Upper lobe of left lung (tissue), 6 donors: ENCODE data around the gene AQP3. TPM values are rescaled to one million over a fixed set of nuclear protein-coding genes. Genes with fewer than 3 reads are reported as not detected.

Experiments used
- ATAC-seq, 2 donors: fragments of 200-7000 bp; cut with Tn5 transposase; one replicate each; pipeline ENCODE4 v1.9.1; 2022; ENCODE audit warnings: mild to moderate bottlenecking in 2 of 2, moderate library complexity in 2 of 2; ENCODE audit not compliant: low FRiP score in 2 of 2
- DNase-seq, 2 donors: peaks; one replicate each; pipeline ENCODE4 v3.0.0-alpha.2; 2019 to 2020
- H3K27ac ChIP-seq, 4 donors: fragments of 200-600 bp; sonication (generic); one replicate each; pipeline ENCODE4 v1.5.1; 2016 to 2019
- H3K27me3 ChIP-seq, 4 donors: fragments of 200-600 bp; sonication (generic); one replicate each; pipeline ENCODE4 v1.5.1; 2017 to 2019
- H3K36me3 ChIP-seq, 4 donors: fragments of 200-600 bp; sonication (generic); one replicate each; pipeline ENCODE4 v1.5.1; 2016 to 2019
- H3K4me1 ChIP-seq, 4 donors: fragments of 200-600 bp; sonication (generic); one replicate each; pipeline ENCODE4 v1.5.1; 2018 to 2019
- H3K4me3 ChIP-seq, 4 donors: fragments of 200-600 bp; sonication (generic); one replicate each; pipeline ENCODE4 v1.5.1; 2017 to 2019; ENCODE audit warnings: mild to moderate bottlenecking in 2 of 4, moderate library complexity in 1 of 4
- H3K9me3 ChIP-seq, 4 donors: fragments of 200-600 bp; sonication (generic); one replicate each; pipeline ENCODE4 v1.5.1; 2018 to 2019
- EP300 ChIP-seq, 4 donors: sonication (generic); formaldehyde crosslinking; IDR thresholded peaks; one replicate each; pipeline ENCODE4 v1.5.1; 2017; ENCODE audit warnings: antibody characterized with exemption in 4 of 4, control low read depth in 2 of 4
- POLR2A ChIP-seq, 4 donors: fragments of 450-650 bp; IDR thresholded peaks; one replicate each; pipeline ENCODE4 v1.5.1; 2016 to 2017; ENCODE audit warnings: antibody characterized with exemption in 4 of 4, mild to moderate bottlenecking in 2 of 4
- POLR2AphosphoS5 ChIP-seq, 2 donors: sonication (generic); formaldehyde crosslinking; IDR thresholded peaks; one replicate each; pipeline ENCODE4 v1.5.1; 2017; ENCODE audit warnings: antibody characterized with exemption in 2 of 2
- WGBS, 2 donors: methylation state at CpG; one replicate each; pipeline ENCODE4 v1.1.5; 2017 to 2018; 5-methylcytosine and 5-hydroxymethylcytosine counted together
- total RNA-seq, 6 donors: library from RNA; depleted of rRNA in 4 of 6; stranded (reverse); fragments of >200 nt in 4 of 6; gene quantifications; one replicate each; pipeline versions ENCODE4 v1.1.0 to v1.2.1, GENCODE V29; 2016 to 2021
- TF ChIP-seq, protein P1 (sequence below), 6 experiments: fragments of 450-650 bp in 4 of 6; fragments of 200-600 bp in 2 of 6; sonication (generic) in 2 of 6; IDR thresholded peaks; one replicate each; pipeline ENCODE4 v1.5.1; 2016 to 2019; ENCODE audit warnings: antibody characterized with exemption in 6 of 6
- donor health status: DM: no; HTN: no; CAD: no; lungs with moderate emphysema.
- donor health status: DM: no; HTN: yes; CAD: no; lungs with severe emphysema.

Gene AQP3
- total RNA-seq, 6 donors from 2014 or later = 62.5 to 468 (median 201) TPM

DNA sequence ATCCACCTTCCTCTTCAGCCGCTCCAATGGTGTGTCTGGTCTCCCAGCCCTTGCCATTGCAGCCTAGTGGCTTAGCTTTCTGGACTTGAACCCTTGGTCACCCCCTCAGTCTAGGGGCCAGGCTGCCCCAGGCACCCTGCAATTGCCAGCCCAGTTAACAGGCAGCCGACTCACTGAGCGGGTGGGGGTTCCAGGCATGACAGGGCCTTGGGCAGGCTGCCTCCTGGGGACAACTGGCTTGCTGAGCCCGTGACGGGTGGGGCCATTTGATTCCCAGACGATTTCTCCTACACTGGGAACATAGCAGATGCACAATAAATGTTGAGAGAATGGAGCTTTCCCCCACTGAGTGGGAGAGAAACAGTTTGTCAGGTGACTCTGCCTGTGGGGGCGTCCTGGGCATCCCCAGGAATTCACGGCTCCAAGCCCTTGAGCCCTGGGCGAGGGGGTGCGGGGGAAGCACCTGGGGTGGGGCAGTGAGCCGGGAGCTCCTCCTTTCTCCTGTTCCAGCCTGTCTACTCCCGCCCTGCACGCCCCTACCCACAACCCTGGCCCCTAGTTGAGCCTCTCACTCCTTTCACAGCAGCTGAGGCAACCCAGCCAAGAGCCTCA is 32.4 kb downstream of the AQP3 start:
- Histone ChIP-seq H3K4me1 (peaks cover 18 to 31% (median 27%) of the 10 kb centered on the region in 4 donors), H3K36me3 (no peaks in the 10 kb centered on the region), H3K9me3 (no peaks in the 10 kb centered on the region), H3K4me3 (no peak overlapping the region), H3K27me3 (no peaks in the 10 kb centered on the region), H3K27ac (peak overlapping the region; percentile 27 to 83 (median 70))
- WGBS, 2 donors = 56 to 77% methylated on average over 8 to 13 of the region's 13 CpGs
- TF ChIP-seq EP300 (IDR thresholded peaks at IDR 0.05) (no peak), POLR2AphosphoS5 (IDR thresholded peaks at IDR 0.05) (no peak), POLR2A (IDR thresholded peaks at IDR 0.05) (no peak)
- TF ChIP-seq, protein P1, sequence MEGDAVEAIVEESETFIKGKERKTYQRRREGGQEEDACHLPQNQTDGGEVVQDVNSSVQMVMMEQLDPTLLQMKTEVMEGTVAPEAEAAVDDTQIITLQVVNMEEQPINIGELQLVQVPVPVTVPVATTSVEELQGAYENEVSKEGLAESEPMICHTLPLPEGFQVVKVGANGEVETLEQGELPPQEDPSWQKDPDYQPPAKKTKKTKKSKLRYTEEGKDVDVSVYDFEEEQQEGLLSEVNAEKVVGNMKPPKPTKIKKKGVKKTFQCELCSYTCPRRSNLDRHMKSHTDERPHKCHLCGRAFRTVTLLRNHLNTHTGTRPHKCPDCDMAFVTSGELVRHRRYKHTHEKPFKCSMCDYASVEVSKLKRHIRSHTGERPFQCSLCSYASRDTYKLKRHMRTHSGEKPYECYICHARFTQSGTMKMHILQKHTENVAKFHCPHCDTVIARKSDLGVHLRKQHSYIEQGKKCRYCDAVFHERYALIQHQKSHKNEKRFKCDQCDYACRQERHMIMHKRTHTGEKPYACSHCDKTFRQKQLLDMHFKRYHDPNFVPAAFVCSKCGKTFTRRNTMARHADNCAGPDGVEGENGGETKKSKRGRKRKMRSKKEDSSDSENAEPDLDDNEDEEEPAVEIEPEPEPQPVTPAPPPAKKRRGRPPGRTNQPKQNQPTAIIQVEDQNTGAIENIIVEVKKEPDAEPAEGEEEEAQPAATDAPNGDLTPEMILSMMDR (IDR thresholded peaks at IDR 0.05) = no peak
- DNase-seq (no peak), ATAC-seq (peak; percentile 11 to 61)

DNA sequence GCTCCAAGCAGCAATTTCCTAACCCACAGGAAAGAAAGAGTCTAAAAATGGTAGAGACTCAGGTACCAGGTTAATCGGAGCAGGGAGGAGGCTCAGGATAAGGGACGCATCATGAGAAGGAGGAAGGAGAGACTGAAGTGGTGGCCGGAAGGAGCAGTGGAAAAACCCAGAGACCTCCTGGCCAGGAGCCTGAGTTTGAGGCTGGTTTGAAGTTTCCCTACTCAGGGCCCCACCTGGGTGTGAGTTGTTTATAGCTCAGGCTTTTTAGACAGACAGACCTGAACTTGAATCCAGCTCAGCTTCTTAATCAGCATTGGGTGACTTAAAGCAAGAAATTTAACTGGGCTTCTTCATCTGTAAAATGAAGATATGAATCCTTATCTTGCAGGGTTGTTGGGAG is 33.1 kb downstream of the AQP3 start:
- no peak for TF ChIP-seq EP300 (IDR thresholded peaks at IDR 0.05)
- TF ChIP-seq, protein P1 (IDR thresholded peaks at IDR 0.05) = no peak
- TF ChIP-seq POLR2AphosphoS5 (IDR thresholded peaks at IDR 0.05) = no peak
- no peak for TF ChIP-seq POLR2A (IDR thresholded peaks at IDR 0.05)
- 22 to 41% methylated on average over 3 of the region's 3 CpGs for WGBS, 2 donors
- ATAC-seq (peak in 1 of 2 donors; percentile 18), DNase-seq (peak in 1 of 2 donors; percentile 75)
- Histone ChIP-seq H3K27ac (peak overlapping the region in 3 of 4 donors; percentile 63 to 83 (median 77)), H3K4me1 (peaks cover 18 to 31% (median 27%) of the 10 kb centered on the region in 4 donors), H3K4me3 (no peak overlapping the region), H3K9me3 (no peaks in the 10 kb centered on the region), H3K36me3 (no peaks in the 10 kb centered on the region), H3K27me3 (no peaks in the 10 kb centered on the region)

DNA sequence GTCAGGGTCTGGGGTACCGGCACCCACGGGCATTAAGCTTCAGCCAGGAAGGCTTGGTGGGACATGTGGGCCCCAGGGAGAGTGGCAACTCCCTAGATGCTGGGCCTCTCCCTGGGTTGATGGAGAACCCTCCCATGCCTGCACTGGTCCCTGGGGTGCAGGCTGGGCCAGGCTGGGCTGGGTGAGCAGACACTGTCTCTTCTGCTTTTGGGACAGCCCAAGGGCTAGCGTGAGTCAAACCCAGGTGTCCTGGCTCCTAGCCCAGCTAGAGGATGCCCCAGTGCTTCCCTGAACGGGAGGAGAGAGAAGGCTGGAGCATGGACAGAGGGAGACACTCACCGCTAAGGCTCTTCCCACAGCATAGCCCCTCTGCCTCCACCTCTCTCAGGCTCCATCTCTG is 39.3 kb downstream of the AQP3 start:
- H3K4me1 ChIP-seq = peaks cover 13 to 25% (median 16%) of the 10 kb centered on the region in 4 donors
- DNase-seq (no peak), ATAC-seq (peak in 1 of 2 donors; percentile 21)
- WGBS, 2 donors = 88% methylated on average over 5 of the region's 5 CpGs; no CpG with 5 or more reads in 1 of the 2 donors
- H3K36me3 ChIP-seq = no peaks in the 10 kb centered on the region
- H3K4me3 ChIP-seq = no peak overlapping the region
- no peak overlapping the region for H3K27ac ChIP-seq
- no peaks in the 10 kb centered on the region for H3K9me3 ChIP-seq
- no peaks in the 10 kb centered on the region for H3K27me3 ChIP-seq
- no peak for TF ChIP-seq POLR2AphosphoS5 (IDR thresholded peaks at IDR 0.05)
- no peak for TF ChIP-seq POLR2A (IDR thresholded peaks at IDR 0.05)
- TF ChIP-seq, protein P1 (IDR thresholded peaks at IDR 0.05) = no peak
- no peak for TF ChIP-seq EP300 (IDR thresholded peaks at IDR 0.05)

DNA sequence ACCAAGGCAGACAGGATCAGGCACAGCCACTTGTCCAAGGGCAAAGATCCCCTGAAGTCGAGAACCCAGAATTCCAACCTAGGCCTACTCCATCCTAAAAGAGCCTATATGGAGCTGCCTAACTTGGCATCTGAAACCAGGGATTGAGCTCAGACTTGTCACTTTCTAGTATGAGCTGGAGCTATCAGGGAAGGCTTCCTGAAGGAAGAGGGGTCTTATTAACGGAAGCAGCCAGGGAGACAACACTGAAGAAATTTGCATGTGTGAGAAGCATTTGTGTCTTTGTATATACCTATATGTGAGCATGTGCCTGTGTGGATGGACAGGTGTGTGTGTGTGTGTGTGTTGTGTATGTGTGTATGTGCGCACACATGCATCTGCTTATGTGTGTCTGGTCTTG is 40.3 kb downstream of the AQP3 start:
- no peak for TF ChIP-seq POLR2A (IDR thresholded peaks at IDR 0.05)
- no peak for TF ChIP-seq EP300 (IDR thresholded peaks at IDR 0.05)
- TF ChIP-seq POLR2AphosphoS5 (IDR thresholded peaks at IDR 0.05) = no peak
- TF ChIP-seq, protein P1 (IDR thresholded peaks at IDR 0.05) = no peak
- Histone ChIP-seq H3K27me3 (no peaks in the 10 kb centered on the region), H3K36me3 (no peaks in the 10 kb centered on the region), H3K4me1 (peaks cover 15 to 27% (median 17%) of the 10 kb centered on the region in 4 donors), H3K4me3 (no peak overlapping the region), H3K9me3 (no peaks in the 10 kb centered on the region), H3K27ac (no peak overlapping the region)
- 99 to 100% methylated on average over 3 of the region's 3 CpGs for WGBS, 2 donors
- ATAC-seq = no peak
- no peak for DNase-seq
